Activated CD4-positive, alpha-beta T cell treated with anti-CD3 and anti-CD28 coated beads for 24 hours (primary cell): Measurements from ENCODE around the gene BRD7.

ENCODE experiments used
- DNase-seq, 2 donors: peaks; one replicate each; pipeline ENCODE4 v3.0.0-alpha.2; 2020; ENCODE audit warnings: low read depth in 2 of 2

The BRD7 gene

DNA sequence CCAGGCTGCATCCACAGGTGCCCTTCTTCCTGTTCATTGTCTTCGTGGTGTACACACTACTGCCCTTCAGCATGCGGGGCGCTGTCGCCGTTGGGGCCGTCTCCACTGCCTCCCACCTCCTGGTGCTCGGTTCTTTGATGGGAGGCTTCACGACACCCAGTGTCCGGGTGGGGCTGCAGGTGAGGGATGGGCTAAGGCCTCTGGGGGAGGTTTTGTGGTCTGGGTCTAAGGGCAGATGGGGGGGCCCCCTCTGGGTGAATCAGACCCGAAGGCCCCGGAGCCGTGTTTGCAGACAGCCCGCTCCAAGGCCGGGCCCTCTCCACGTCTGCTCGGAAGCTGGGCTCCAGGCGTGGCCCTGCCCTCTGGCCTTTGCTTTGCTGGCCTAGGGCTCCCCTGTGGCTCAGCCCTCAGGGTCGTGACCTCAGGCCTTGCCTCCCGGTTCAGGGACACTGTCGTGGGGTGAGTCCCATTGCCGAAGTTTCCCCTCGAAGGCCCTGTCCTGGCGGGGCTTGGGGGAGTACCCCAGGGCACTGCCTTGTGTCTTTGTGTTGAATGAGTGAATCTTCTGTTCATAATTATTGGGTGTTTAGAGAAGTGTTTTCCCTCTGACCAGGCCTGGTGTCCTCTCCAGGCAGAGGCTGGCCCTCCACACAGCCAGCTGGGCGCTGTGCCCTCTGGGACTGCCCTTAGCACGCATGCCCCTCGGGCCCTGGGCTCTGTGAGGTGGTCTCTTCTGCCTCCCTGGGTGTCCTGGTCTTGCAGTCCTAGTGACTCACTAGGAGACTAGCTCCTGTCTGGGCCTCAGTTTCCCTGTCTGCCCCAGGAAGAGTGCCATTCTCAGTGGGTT is 76.8 kb downstream of the BRD7 start:
- DNase-seq: no peak

DNA sequence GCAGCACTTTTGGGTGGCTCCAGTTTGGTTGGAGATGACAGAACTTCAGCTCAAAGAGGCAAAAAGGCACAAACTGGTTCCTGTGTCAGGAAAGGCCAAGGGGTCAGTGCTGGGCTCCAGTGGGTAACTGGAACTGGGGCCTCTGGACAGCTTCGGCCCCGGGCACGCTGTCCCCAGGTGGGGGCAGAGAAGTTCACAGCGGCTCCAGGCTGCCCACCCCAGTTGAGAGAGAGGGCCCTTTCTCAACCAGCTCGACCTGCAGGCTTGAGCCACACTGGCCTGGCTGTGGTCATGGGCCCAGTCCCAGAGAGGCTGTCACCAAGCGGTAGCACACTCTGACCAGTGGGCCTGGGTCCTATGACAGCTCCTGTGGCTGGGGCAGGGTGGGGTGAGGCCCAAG is 77.9 kb downstream of the BRD7 start:
- no peak for DNase-seq

DNA sequence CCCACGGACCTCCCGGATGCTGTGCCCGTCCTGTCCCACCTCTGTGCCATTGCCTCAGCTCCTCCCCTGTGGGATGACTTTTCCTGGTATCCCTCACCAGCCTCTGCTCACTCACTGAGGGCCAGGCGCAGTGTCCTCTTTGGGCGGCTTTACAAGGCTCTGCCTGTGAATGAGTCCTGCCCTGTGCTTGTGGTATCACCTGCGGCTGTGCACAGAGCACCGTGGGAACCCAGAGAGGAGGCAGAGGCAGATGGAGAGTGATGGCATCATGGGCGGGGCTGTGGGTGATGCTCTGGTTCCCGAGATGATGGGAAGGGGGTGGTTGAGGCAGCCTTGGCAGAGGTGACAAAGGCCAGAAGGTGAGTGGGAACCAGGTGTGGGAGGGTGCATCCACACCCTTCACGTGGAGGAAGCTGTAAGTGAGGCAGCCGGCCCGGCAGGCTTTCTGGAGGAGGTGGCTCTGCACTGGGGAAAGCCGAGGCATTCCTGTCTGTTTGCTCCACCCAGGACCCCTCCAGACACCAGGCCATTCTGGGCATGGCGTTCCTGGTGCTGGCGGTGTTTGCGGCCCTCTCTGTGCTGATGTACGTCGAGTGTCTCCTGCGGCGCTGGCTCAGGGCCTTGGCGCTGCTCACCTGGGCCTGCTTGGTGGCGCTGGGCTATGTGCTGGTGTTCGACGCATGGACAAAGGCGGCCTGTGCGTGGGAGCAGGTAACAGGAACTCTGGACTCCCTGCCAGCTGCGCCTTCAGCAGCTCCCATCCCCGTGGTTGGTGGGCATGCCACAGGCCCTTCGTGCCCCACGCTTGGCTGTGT is 78.6 kb downstream of the BRD7 start:
- DNase-seq: no peak

DNA sequence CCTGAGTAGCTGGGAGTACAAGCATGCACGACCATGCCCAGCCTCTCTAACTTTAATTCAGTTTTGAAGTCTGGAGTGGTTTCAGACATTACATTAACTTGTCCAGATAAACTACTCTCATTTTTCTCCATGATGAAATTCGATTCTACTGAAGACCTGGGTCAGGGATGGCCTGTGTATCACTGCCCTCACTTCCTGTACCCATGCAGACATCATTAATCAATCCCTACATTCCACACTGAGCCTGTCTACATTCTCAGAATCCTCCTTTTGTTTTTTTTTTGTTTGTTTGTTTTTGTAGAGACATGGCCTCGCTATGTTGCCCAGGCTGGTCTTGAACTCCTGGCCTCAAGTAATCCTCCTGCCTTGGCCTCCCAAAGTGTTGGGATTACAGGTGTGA is 79.9 kb downstream of the BRD7 start:
- no peak for DNase-seq

DNA sequence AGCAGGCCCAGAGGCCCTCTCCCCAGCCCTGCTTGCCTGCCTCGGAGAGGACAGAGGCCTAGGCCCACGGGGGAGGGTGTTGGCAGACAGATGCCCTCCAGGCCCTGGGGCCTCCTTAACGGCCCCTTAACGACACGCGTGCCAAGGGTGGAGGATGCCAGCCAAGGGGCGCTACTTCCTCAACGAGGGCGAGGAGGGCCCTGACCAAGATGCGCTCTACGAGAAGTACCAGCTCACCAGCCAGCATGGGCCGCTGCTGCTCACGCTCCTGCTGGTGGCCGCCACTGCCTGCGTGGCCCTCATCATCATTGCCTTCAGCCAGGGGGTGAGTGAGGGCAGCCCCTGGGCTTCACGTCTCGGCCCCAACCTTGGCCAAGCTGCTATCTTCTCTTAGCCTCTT is 80.8 kb downstream of the BRD7 start:
- no peak for DNase-seq

DNA sequence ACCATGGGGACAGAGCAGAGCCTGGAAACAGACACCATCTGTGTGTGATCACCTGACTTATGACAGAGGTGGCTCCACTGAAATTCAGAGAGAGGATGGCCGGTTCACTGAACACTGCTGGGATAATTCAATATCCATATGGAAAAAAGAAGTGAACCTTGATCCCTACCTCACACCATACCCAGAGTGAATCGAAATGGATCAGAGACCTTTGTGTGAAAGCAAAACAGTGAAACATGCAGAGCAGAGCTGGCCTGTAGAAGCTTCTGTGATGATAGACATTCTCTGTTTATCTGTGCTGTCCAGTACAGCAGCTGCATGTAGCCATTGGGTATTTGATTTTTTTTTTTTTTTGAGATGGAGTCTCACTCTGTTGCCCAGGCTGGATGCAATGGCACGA is 82.1 kb downstream of the BRD7 start:
- no peak for DNase-seq

DNA sequence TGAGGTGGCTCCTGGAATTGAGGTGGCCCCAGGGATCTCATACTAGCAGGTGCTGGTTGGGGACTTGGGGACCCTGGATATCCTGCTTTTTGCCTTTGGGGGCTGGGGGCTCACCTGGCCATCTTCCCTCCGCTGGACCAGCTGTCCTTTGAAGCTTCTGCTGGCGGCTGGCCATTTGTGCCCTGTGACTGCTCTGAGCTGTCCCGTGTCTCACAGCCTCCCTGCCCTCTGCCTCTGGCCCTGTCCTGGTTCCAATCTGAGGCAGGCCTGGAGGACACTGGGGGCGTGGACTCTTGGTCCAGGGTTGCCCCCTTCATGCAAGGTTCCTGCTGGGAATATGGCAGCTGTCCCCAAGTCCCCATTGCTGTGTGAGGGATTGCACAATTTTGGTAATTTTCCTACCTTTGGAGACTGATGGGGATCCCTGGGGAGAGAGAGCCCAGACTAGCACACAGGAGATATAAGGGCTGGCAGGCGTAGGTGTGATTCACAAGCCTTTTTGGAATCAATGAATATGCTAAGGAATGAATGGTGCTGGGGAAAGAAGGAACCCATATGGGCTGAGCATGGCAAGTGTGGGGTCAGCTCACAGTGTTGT is 83.3 kb downstream of the BRD7 start:
- DNase-seq: no peak

DNA sequence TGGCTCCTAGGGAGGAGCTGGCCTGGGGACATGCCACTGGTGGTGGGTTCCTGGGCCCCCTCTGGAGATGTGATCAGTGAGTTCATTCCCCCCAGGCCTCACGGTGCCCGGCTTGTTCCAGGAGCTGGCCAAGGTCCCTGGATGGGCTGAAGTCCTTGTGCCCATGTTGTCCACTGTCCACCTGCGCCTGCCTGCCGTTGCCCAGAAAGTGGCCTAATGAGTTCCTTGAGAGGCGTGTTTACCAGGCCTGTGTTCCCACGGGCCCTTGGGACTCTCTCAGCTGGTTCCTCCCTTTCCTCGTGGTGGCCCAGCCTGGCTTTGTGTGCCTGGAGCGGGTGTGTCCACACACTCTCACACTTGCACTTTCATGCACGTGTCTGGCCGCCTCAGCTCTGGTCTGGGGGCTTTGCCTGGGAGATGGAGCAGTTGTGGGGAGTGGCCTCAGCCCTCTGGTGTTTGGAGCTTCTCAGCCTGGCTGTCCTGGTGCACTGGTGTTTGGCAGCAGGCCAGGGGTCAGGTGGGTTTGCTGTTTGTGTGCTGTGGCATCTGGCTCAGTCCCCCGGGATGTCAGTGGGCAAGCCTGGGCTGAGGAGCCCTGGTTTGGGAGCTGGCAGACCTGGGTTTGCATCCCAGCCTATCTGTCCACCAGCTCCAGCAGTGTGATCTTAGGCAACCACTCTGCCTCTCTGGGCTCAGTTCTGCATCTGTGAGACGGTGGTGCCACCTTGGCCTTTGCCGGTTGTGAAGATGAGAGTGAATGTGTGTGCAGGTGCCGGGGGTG is 84.5 kb downstream of the BRD7 start:
- DNase-seq: no peak

DNA sequence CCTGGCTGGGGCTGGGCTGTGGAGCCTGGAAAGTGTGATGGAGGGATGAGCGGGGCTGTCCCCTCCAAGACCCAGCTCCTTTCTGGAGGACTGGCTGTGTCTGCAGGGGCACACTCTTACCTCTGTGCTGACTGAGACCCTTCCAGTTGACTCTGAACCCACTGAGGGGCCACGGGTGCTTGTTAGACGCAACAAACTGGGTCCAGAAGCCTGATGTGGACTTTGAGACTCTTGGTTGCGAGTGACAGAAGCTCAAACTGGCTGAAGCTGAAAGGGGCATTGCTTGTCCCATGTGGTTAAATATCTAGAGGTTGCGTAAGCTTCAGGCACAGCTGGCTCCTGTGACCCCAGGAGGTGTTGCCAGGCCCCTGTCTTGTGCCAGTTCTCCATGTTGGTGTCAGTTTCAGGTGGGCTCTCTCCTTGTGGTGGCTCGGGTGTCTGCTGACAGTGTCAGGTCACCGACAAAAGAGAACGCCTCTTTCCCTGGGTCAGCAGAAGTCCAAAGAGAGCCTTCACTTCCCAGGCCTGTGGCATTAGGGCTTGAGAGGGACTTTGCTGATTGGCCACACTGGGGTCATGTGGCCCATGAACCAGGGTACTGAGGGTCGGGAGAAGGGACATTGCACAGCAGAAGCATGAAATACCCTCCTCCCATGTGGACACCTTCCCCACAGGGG is 85.7 kb downstream of the BRD7 start:
- no peak for DNase-seq

DNA sequence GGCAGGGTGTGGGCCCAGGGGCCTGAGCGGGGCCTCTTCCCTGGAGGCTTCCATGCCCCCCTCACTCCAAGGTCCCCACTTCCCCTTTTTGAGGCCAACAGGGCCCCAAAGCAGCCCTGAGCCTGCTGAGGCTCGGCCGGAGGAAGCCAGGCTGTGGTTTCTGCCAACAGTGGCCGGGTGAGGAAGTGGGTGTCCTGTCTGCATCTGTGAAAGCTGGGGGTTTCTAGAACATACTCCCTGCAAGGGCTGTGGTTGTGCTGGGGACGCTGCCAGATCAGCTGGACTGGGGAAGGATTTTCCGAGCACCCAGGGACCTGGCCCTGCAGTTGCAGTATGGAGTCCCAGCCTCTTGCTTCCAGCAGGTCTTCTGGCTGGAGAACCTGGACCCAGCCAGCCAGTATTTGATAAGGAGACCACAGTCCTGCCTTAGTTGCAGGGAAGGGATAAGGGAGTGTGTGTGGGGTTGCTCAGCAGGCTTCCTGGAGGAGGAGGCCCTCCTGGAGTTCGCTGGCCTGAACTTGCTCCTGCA is 86.7 kb downstream of the BRD7 start:
- no peak for DNase-seq

DNA sequence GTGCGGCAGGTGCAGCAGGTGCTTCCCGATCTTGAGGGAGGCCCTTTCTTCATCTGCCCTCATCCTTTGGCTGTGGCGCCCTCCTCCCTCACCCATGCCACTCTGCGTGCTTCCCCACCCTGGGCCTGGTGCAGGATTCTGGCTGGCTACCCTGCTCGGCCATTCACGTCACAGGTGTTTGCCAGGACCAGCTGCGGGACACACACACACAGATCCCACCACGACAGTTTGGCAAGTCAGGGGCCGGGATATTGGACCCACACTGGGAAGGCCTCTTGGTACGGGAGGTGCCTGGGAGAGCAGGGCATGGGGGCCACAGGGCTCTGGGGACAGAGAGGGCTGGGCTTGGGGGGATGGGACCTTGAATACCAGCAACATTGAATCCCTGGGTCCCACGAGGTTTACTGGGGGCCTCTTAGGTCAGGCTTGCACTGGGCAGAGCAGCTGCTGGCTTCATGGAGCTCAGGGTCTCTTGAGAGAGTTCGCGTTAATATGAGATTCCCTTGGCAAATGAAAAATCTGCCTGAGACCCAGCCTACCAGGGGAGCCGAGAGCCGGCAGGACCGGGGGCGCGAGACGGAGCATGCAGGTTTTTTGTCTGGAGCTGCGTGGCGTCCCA is 87.3 kb downstream of the BRD7 start:
- DNase-seq: no peak

DNA sequence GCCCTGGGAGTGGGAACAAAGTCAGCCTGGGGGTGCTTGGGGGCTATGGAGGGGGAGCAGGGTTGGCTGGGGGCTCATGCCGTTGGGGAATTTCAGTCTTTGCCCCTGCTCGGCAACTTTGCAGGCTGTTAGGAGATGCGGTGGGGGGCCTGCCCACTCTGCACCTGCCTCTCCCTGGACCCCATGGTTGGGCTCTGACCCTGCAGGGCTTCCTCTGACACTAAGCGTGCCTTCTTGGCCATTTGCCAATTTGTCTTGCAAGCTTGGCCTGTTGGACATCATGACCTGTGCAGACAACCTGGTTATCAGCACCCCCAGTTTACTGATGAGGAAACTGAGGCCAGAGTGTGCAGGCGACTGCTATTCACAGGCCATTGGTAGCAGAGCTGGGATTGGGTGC is 87.9 kb downstream of the BRD7 start:
- no peak for DNase-seq

DNA sequence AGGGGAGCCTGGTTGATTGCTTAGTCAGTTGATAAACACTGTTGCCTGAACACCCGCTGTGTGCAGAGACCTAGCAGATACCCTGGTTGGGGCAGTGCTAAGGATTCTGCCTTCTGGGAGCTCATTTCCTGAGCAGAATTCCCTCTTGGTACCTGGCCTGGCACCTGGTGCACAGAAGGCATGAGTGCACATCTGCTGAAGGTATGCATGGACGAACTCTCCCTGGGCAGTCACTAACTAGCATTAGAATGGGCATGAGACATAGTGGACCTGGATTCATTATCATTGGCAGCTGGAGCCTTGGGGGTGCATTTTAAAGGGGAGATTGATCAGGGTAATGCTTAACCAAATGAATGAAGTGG is 89.3 kb downstream of the BRD7 start:
- no peak for DNase-seq

DNA sequence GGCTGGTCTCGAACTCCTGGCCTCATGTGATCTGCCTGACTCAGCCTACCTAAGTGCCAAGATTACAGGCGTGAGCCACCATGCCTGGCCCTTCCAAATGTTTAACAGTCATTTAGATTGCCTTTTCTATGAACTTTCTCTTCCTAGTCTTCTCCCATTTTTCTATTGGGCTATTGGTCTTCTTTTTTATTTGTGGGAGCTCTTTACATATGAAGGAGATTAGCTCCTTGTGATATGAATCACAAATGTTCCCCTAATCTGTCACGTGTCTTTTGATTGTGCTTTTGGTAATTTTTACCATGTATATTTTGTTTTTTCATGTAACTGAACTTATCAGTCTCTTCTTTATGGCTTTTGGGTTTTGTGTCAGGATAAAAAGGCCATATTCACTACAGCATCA is 90.5 kb downstream of the BRD7 start:
- no peak for DNase-seq

DNA sequence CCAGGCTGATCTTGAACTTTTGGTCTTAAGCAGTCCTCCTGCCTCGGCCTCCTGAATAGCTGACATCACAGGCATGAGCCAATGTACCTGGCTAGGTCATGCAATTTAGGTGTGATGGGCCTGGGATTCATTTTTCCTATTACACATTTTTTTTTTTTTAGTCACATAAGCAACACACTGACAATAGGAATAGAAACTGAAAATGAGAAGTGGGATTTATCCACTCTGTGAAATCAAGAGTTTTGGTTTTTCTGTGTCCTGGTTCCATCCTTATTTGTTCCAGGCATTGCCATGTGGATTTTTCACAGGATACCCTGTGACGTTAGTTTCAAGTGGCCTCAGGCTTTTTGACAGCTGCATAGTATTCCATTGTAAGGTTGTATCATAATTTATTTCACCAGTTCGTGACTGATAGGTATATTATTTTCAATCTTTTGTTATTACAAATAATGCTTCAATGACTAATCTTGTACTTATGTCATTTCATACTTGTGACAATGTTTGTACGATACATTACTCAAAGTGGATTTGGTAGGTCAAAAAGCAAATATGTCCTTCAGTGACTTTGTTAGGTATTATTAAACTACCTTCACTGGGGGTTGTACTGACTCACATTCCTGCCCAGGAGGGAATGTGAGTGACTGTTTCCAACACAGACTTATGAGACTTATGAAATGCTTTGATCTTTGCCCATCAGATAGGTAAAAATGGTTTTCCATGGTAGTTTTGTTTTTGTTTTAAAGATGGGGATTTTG is 91.8 kb downstream of the BRD7 start:
- no peak for DNase-seq

DNA sequence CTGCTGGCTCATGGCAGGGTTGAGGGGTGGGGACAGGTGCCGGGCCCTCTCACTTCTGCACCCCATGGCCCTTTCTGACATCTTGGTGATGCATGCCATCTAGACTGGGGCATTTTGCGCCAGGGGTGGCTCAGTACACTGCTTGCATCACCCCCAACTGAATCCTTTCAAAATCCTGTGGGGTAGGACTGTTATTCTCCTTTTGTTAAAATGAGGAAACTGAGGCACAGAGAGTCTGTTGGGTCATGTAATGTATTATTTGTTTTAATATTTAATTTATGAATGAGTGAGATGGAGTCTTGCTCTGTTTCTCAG is 92.5 kb downstream of the BRD7 start:
- no peak for DNase-seq

DNA sequence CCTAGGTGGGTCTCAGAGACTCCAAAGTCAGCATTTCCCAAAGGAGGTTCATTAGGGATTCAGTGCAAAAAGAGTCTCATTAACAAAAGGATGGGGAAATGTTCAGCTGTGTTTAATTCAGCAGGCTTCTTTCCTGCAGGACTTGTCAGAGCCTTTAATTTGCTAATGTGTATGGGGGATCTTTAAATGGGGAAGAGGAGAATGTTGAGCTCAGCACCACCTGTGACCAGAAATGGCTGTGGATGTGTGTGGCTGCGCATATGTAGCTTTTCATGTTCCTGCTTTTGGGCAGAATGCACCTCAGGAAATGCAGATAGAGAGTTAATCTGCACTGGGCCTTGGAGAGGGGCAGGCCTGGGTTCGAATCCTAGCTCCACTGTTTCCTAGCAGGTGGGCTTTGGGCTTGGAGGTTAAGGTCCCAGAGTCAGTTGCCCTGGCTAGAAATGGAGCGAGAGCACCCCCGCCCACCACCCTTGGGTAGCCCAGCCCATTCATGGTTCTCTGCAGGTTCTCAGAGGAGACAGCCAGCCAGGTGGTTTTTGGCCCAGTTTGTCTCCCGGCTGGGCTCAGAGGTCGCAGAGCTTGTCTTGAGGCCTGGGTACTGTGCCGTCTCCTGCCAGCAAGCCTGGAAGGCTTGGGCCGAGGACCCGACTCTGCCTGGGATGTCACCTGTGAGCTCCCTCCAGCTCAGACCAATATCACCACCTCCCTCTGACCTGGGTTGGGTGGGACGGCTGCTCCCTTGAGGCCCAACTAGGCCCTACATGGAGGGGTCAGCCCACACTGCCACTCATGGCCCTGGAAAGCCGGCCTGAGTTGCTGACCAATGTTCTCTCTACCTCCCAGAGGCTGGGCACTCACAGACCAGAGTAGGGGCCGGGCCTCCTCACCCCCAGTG is 93.1 kb downstream of the BRD7 start:
- no peak for DNase-seq

DNA sequence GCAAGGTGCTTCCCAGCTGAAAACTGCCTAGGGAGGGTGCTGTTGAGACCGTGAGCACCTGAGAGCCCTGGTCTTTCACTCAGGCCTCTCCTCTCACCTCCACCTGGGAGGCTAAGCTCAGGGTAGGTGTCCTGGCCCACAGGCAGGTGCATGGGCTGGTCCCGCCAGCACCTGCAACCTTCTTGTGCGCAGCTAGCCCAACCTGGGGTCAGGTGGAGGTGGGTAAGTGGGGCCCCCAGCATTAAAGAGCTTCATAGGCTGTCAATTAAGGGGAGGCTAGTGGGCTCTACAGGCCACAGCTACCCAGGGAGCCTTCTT is 93.7 kb downstream of the BRD7 start:
- no peak for DNase-seq

DNA sequence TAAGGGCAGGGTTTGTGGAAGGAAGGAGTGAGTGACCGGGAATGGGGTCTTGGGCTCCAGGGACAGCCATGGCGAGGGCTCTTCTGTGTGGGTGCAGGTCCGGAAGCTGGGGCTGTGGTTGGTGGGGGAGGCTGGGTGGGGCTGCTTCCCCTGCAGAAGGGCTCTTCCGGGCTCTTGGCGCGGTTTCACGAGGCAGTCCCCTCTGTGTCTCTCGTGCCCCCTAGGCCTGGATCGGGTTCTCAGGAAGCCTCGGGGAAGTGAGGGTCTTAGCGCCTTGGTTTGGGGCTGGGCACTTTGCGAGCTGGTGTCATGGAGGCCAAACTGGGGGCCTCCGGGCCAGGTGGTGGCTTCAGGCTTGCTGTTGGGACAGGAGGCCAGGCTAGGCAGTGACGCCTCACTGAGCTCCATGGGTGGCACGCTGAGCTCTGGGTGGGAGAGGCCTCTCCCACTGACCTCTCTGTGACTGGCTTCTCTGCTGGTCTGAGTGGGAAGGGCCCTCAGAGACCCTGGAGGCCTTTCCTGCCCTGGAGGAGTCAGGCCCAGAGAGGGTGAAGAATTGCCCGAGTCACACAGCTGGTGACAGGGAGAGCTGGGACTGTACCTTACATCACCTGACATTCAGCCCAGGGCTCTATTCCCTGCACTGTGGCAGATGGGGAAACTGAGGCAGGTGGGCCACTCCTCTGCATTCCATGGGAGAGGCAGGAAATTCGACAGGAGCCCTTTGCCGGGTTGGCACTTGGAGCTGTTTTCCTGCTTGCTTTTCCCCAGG is 94.3 kb downstream of the BRD7 start:
- no peak for DNase-seq
